Stimulated activated CD8-positive, alpha-beta memory T cell treated with anti-CD3 and anti-CD28 coated beads, Interleukin-4, amount 100 ng/mL, for 1 hour (primary cell): ENCODE data around the gene UVRAG.

Source experiments
- DNase-seq, 2 donors: peaks; one replicate each; pipeline ENCODE4 v3.0.0-alpha.2; 2020; ENCODE audit warnings: low read depth in 2 of 2, low spot score in 1 of 2

The UVRAG gene

DNA sequence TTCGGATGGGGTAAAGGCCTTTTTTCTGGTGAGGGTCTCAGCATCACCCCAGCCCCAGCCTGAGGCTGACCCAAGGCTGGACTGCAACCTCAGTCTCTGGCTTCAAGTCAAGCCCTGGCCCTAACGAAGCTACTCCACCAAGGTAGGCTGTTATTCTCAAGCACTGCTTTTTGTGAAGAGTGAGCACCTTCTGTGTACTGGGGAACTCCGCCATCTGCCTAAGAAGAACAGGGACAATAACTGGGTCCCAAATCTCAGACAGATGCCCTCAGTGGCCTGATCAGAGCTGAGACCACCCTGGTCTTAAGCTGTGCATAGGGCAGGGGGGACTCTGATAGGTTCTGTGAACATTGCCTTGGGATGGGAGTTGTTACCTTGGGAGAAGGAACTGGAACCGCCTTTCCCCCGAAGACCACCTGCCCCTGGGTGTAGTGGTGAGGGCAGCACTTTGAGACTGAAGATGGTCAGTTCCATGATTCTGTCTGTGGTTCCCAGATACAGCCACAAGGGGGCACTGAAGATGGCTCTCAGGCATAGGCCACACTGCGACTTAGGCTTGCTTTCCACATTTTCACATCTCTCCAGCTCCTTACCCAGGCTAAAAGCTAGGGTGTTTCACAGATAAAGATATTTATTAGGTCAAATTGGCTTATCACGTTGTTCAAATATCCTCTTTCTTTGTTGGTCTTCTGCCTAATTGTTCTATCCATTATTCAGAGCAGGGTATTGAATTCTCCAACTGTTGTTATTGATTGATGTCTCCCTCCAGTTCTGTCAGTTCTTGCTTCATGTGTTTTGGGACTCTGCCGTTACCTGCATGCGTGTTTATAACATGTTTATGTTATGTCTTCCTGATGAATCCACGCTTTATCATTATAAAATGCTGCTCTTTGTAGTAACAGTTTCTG lies 11.8 kb upstream of the UVRAG start:
- peak; percentile 51 to 54 for DNase-seq

DNA sequence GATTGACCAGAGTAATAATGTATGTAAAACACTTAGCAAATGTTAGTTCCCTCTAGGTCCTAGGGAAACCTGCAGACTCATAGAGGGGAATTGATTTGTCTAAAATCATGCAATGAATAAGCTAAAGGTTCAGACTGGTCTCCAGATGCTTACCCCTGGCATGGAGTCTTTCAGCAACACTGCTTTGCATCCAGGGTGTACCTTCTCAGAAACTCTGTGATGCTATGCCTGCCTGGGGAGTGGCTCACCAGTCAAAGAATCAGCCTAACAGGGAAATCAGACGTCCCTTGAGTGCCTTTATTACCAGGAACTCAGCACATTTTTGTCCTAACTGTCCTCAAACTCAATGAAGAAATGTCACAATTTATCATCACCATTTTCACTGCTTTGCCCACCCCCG lies 5.9 kb upstream of the UVRAG start:
- no peak for DNase-seq

DNA sequence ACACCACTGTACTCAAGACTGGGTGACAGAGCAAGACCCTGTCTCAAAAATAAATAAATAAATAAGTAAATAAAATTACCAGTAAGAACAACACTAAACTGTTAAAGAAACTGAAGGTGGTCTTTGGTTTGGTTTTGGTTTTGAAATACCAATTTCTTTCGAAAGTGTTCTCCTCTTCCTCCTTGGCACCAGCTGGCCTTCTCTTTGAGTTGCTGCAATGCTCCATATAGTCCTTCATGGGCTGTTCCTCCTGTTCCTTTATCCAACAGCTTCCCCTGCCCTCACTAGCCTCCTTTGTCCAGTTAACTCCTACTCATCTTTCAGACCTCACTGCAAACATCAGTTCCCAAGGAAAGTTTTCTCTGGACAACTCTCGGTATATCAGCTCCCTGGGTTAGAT lies 5.0 kb upstream of the UVRAG start:
- no peak for DNase-seq

DNA sequence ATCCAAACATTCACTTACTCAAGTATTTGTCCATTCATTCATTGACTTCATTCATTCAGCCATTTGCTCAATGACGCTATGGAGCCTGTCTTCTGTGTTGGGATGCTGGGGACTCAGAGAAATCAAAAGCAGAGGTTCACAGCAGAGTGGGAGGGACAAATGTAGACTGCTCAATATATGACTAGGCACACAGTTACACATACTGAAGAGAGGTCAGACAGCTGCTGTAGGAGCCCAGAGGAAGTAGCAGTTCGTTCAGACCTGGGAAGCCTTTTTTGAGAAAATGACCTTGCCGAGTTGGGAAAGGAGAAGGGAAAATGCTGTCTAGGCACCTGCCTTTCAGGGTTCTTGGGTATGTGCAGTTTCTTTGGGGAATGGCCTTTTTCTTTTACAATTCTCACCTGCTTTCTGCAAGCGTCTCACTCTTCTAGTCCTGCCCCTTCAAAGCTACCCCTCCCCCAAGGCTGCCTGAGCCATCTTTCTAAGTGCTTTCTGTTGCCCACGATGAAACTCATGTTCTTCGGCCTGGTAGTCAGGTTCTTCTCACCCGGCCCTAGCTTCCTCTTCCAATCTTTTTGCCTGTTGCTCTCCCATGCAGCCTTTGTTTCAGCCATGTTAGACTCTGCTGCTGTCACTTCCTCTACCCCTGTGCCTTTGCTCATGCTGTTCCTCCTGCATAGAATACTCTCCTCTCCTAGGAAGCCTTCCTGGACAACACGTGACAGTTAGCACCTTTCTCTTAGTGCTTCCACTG lies 4.2 kb upstream of the UVRAG start:
- DNase-seq = no peak

DNA sequence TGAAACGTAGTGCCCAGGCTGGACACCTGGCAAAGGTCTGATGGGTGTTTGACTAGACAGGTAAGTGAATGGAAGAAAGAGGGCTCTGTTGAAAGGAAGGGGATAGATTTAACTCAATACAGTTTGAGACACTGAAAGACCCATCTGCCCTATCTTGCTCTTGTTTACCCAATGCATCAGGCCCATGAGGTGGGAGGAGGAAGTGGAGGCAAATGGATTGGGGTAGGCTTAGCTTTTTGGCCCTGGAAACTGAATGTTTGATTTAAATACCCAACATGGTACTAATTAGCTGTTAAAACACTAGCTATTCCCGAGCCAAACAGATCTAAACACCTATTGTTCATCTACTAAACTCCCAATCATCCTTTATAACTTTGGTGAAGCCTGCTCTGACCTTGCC lies 3.5 kb upstream of the UVRAG start:
- no peak for DNase-seq

DNA sequence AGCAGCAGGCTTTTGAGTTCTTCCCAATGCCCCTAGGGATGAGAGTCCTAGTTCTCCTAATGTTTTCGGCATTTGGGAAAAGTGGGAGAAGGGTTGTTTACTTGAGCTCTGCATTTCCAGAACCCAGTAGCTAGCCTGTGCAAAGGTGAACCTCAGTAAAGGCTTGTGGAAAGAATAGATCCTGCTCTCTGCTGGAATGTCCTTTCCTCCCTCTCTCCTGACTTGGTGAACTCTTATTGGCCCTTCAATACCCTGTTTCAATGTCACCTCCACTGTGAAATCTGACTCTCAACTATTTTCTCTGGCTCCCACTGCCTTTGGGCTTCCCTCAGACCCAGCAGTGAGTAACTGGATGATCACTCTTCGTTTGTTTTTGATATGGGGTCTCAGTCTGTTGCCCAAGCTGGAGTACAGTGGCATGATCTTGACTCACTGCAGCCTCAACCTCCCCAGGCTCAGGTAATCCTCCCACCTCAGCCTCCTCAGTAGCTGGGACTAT lies 2.4 kb upstream of the UVRAG start:
- no peak for DNase-seq

DNA sequence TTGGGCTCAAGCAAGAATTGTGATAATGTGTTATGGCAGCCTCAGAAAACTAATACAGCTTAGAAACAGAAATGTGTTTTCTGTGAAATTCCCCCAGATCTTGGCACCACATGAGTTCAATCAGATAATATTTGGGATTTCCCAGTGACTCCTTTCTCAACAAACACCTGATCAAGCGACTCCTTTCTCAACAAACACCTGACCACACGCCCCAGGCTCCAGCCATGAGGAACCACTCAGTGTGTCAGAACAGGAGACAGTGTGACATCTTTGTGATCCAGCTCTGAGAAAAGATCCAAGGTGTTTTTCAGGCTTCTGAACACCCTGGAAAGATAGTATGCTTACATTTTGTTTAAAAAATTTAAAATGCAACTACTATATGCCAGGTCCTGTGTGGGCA lies 1.9 kb upstream of the UVRAG start:
- DNase-seq = no peak

DNA sequence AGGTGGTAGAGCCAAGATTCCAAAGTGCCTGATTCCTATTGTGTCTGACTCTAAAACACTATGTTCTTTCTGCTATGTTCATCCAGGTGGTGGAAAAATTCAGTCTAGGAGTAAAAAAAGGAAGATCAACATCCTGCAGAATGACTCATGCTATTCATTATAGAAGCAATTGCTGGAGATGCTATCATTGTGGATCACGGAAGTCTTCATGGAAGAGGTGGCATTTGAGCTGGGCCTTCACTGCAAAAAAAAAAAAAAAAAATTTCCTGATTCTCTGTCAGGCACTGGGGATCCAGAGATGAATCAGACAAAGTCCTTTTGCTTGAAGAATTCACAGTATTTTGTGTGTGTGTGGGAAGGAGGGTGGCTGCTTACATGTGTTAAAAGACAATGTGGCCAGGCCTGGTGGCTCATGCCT lies 1.4 kb upstream of the UVRAG start:
- DNase-seq = no peak

DNA sequence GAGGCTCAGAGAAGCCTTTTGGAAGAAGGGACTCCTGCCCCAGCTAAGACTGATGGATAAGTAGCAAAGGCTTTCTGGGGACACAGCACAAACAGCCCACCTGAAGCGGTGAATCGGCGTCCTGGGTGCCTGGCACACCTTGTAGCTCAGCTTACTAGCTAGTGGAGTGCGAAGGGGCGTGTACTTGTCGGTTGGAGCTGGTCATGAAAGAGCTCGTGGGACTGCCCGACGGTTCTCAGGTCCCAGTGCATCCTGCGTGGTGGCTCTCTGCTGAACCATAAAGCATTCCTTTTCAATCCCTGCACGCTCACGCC lies 690 bp upstream of the UVRAG start:
- no peak for DNase-seq

DNA sequence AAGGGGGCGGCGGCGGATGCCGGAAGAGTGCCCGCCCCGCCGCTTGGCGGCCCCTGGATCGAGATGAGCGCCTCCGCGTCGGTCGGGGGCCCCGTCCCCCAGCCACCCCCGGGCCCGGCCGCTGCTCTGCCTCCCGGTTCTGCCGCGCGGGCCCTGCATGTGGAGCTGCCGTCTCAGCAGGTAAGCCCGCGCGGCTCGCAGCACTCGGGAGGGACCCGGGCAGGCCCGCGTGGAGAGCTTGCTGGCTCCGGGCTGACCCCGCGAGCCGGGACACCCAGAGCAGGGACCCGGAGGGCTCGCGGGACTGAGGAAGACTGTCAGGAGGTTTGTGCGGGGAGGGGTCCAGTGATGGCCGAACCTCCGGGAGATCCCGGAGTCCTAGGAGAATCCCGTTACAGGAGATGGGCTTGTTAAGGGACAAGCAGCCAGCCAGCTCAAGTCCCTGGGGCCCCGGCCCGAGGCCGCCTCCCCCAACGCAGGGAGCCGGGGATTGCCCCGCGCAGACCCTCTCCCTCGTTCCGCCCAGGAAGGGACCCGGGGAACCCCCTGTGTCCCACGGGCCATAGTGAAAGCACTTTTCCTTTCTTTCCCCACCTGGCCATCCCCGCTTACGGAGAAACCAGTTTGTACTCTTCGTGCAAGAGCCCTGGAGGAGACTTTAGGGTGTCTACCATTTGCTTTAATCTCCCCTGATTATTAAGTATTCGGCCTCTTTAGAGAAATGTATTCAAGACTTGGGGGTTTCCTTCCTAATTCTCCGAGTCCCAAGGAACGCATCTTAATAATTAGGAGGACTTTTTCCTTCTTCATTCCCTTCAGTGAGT lies 547 bp downstream of the UVRAG start:
- peak in 1 of 2 donors; percentile 3 for DNase-seq

DNA sequence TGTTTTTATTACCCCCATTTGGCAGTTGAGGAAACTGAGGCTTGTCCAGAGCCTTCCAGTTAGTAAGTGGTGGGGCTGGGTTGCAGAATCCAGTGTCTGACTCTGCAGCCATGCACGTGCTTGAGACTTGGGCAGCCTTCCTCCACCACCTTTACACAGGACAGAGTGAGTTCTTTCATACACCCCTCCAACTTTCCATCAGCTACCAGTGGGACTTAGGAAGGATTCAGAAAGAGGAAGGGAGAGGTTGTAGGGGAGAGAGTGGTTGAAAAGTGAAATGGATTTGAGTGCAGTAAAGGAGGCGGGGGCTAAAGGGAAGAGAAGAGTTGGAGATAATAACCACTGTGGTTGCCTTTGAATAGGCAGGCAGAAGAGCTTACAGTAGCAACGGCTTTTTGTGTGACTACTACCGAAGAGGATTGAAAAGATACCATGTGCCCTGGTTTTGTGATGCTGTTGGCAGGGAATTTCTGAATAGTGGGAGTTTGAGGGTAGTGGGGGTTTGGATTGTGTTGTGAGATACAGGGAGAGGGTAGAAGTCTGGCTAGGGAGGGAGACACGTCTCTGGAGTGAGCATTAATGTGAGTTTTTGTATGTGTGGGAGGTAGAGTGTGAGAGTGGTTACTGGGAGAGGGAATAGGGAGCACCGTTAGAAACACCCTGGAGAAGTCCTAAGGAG lies 1.7 kb downstream of the UVRAG start:
- no peak for DNase-seq

DNA sequence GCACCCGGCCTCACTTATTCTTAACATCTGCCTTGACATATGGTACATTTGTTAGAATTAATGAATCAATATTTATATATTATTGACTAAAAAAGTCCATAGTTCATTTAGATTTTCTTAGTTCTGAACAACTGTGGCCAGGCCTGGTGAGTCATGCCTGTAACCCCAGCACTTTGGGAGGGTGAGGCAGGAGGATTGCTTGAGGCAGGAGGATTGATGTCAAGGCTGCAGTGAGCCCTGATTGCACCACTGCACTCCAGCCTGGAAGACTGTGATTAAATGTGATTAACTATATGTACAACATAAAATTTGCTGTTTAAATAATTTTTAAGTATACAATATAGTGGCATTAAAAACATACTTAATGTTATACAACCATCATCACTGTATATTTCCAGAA lies 5.6 kb downstream of the UVRAG start:
- no peak for DNase-seq

DNA sequence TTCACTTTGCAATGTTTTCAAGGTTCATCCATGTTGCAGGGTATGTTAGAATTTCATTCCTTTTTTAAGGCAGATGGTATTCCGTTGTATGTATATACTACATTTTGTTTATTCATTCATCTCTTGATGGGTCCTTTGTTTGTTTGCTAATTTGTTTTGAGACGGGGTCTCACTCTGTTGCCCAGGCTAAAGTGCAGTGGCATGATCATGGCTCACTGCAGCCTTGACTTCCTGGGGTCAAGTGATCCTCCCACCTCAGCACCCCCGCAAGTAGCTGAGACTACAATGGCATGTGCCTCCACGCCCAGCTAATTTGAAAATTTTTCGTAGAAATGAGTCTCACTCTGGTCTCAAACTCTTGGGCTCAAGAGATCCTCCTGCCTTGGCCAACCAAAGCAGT lies 6.2 kb downstream of the UVRAG start:
- DNase-seq = no peak

DNA sequence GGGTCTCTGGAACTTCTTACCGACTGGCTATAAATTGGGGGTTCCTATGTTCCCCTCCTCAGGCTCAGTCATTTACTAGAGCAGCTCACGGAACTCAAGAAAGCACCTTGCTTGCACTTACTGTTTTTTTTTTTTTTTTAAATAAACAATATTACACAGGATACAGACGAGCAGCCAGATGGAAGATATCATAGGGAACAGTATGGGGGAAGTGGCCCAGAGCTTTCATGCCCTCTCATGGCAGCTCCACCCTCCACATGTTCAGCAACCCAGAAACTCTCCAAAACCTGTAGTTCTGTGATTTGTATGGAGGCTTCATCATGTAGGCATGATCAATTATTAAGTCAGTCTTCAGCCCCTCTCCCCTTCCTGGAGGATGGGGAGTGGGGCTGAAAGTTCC lies 7.5 kb downstream of the UVRAG start:
- DNase-seq = no peak

DNA sequence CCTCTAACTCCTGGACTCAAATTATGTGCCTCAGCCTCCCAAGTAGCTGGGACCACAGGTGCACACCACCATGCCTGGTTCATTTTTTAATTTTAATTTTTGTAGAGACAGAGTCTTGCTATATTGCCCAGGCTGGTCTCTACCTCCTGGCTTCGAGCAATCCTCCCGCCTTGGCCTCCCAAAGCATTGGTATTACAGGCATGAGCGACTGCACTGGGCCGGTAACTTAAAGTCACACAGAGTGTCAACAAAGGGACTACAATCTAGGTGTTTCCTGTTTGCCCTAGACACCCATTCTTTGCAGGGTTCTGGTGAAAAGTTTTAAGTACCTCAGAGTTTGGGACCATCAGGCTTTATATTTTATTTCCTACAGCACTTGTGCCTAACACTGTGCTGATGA lies 8.4 kb downstream of the UVRAG start:
- DNase-seq = no peak

DNA sequence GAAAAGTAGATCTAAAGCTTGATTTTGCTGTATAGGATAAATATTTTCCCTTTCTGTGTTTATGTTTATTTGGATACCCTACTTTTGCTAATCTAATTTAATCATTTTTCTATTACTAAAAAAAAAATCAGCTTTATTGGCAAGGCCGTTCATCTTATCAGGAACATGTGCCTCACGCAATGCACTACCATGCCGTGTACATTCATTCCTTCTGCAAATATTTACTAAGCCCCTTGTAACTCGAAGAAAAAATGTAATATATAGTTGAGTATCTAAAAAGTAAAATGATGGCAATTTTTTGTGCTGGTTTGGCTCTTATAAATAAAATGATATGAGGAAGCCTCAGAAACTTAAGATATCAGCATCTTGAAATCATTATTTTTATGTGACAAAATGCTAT lies 8.9 kb downstream of the UVRAG start:
- no peak for DNase-seq

DNA sequence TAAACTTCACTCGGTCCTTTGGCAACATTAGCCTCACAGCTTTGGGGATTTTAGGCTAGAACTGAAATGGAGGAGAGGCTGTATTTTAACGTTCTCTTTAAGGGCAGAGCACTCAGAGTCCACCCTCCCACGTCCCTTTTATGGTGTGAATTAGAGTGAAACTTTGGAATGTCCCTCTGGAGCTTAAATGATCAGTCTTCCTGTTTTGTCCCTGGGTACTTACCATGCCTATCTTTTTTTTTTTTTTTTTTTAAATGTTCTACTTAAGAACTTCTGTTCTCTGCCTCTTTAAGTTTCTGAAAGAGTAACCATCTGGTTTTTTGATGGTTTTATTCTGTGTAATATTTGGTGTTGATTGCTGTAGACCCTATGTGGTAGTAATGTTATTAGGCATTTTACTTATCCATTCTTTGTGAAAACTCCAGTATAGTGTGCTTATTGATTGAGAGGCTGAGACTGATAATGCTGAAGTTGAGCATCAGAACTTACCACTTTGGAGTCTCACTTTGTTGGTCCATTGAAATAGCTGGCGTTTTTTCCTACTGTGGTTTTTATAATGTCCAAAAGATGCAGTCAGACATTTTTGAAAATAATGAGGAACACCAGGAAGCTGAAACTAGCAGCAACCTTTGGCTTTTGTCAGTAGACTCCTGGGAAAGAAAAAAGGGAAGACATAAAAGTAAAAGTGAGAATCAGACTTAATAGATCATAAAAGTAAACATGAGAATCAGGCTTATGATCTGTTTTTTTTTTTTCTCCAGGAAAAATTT lies 11.6 kb downstream of the UVRAG start:
- DNase-seq = no peak

DNA sequence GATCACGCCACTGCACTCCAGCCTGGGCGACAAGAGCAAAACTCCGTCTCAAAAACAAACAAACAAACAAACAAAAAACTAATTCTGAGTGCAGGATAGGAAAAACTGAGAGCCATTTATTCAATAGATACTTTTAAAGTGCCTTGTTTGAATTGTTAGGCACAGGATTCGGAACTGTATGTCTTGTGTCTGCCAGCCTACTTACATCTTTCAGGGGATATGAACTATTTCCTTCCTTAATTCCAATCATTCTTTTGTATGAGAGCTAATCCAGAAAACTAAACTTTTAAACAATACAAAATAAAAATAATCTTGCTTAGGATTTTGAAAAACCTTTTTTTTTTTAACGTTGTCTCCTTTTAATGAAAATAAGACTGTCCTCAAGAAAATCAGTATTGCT lies 12.6 kb downstream of the UVRAG start:
- DNase-seq = no peak

DNA sequence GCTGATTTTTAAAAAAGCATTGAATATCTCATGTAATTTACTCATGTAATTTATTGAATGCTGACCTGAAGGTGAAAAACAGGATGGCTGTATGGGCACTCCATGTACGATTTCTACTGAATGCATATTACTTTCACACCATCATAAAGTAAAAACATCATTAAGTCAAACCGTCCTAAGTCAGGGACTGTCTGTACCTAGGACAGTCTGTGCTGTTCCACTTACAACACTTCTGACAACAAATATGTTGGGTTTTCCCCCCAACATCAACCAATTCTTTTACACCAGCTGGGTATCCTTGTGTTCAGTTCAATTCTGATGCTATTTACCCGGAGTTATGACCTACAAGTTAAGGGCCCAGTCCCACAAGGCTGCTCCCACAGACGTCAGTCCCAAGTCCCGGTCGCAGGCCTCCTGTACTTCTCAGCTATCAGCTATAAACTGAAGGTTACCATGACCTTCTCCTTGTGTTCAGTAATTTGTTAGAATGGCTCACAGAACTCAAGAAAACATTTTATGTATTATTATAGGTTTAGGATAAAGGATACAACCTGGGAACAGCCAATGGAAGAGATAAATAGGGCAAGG lies 17.0 kb downstream of the UVRAG start:
- DNase-seq = no peak

DNA sequence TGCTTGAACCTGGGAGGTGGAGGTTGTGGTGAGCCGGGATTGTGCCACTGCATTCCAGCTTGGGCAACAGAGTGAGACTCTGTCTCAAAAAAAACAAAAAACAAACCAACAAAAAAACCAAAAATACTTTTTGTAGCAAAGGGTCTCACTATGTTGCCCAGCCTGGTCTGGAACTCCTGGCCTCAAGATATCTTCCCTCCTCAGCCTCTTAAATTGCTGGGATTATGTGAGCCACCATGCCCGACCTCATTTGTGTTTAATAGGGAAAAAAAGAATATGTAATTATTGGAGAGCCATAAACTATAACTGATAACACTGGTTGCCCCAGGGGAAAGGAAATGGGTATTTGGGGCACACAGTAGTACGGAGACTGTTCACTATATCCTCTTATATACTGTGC lies 19.7 kb downstream of the UVRAG start:
- DNase-seq = no peak
